Upper lobe of right lung (tissue), 1 donor: Measurements from ENCODE around the gene MAML1. TPM values are rescaled to one million over a fixed set of nuclear protein-coding genes. Genes with fewer than 3 reads are reported as not detected.

Source experiments
- ATAC-seq: fragments of 200-7000 bp; cut with Tn5 transposase; one replicate; pipeline ENCODE4 v1.9.1; 2020; ENCODE audit warnings: mild to moderate bottlenecking, moderate library complexity
- DNase-seq: peaks from one replicate; pipeline ENCODE4 v3.0.0-alpha.2; 2020
- H3K27ac ChIP-seq: fragments of 200-600 bp; one replicate; pipeline ENCODE4 v1.8.0; 2022
- H3K27me3 ChIP-seq: fragments of 200-600 bp; one replicate; pipeline ENCODE4 v1.8.0; 2022; ENCODE audit warnings: mild to moderate bottlenecking
- H3K36me3 ChIP-seq: fragments of 200-600 bp; one replicate; pipeline ENCODE4 v1.8.0; 2022
- H3K4me1 ChIP-seq: fragments of 200-600 bp; one replicate; pipeline ENCODE4 v1.8.0; 2022
- H3K4me3 ChIP-seq: fragments of 200-600 bp; one replicate; pipeline ENCODE4 v1.8.0; 2022; ENCODE audit warnings: mild to moderate bottlenecking
- H3K9me3 ChIP-seq: fragments of 200-600 bp; one replicate; pipeline ENCODE4 v1.8.0; 2022
- intact Hi-C: fragments of 100-400 bp; cut with DNase I; formaldehyde crosslinking; loops from one replicate; pipeline ENCODE4 v1.11.0; 2022
- total RNA-seq: library from RNA; stranded (reverse); fragmentation: NEBNext Ultra II Directional; extraction: Animal tissue kit (Norgen Biotek cat#: 25700); gene quantifications from one replicate; pipeline ENCODE4 v1.2.1, GENCODE V29; 2021
- TF ChIP-seq, protein P1 (sequence below): fragments of 200-600 bp; IDR thresholded peaks from one replicate; pipeline ENCODE4 v1.8.0; 2022; ENCODE audit warnings: antibody characterized with exemption
- donor health status: DM: no; HTN: yes; CAD: no; lungs with severe emphysema.

The MAML1 gene
- total RNA-seq, 1 donor from 2014 or later: 24.4 TPM

DNA sequence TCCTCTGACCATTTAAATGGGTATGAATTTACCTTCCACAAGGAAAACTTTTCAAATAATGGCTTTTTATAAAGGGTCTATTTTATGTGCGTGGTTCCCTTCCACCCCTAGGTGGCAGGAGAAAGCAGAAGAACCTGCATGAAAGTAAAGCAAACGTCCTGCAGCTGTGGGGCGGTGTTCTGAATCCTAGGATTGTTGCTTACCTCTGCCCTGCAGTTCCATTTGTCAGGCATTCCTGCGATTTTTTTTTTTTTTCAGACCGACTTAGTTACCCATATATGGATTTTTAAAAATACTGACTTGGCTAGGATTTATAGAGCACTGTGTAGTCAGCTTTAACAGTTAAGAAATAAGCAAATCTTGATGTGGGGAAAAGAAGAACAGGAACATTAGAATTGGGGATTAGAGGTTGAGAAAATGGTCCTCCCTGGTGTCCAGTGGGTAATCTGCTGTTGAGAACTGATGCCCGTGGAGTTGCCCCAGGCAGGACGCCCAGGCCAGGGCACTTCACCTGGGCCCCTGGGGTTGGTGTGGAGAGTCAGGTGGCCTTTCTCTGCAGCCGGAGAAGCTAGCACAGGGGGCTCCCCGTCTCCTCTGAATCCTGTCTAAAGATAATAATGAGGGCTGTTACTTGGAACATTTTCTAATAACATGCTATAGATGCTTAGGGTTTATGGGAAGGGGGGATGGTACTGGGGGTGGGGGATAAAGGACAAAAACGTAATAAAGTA lies 30.8 kb downstream of the MAML1 start:
- Histone ChIP-seq H3K27me3 (no peaks in the 10 kb centered on the region), H3K4me1 (peaks cover 69% of the 10 kb centered on the region), H3K9me3 (no peaks in the 10 kb centered on the region), H3K27ac (no peak overlapping the region), H3K4me3 (no peak overlapping the region), H3K36me3 (peaks cover 29% of the 10 kb centered on the region)
- intact Hi-C loops: loop anchor here (5.0 kb wide), 1 partner anchor 34 kb away; no protein-coding TSS in a partner anchor
- TF ChIP-seq, protein P1, sequence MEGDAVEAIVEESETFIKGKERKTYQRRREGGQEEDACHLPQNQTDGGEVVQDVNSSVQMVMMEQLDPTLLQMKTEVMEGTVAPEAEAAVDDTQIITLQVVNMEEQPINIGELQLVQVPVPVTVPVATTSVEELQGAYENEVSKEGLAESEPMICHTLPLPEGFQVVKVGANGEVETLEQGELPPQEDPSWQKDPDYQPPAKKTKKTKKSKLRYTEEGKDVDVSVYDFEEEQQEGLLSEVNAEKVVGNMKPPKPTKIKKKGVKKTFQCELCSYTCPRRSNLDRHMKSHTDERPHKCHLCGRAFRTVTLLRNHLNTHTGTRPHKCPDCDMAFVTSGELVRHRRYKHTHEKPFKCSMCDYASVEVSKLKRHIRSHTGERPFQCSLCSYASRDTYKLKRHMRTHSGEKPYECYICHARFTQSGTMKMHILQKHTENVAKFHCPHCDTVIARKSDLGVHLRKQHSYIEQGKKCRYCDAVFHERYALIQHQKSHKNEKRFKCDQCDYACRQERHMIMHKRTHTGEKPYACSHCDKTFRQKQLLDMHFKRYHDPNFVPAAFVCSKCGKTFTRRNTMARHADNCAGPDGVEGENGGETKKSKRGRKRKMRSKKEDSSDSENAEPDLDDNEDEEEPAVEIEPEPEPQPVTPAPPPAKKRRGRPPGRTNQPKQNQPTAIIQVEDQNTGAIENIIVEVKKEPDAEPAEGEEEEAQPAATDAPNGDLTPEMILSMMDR: peak; percentile 90
- DNase-seq: no peak
- peak; percentile 85 for ATAC-seq

GRCh38 chr5:179764056-179764455 lies 31.4 kb downstream of the MAML1 start:
- no peak for DNase-seq
- TF ChIP-seq, protein P1: no peak
- Histone ChIP-seq H3K36me3 (peaks cover 36% of the 10 kb centered on the region), H3K4me3 (no peak overlapping the region), H3K27ac (no peak overlapping the region), H3K27me3 (no peaks in the 10 kb centered on the region), H3K4me1 (peaks cover 62% of the 10 kb centered on the region), H3K9me3 (no peaks in the 10 kb centered on the region)
- ATAC-seq: no peak
- intact Hi-C loops: loop anchor here (5.0 kb wide), 1 partner anchor 33 kb away; no protein-coding TSS in a partner anchor

DNA sequence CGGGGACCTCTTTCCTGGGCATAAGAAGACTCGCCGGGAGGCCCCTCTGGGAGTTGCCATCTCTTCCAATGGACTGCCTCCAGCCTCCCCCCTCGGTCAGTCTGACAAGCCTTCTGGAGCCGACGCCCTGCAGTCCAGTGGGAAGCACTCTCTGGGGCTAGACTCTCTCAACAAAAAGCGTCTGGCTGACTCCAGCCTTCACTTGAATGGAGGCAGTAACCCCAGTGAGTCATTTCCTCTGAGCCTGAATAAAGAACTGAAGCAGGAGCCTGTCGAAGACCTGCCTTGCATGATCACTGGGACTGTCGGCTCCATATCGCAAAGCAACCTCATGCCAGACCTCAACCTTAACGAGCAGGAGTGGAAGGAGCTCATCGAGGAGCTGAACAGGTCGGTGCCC lies 32.8 kb downstream of the MAML1 start:
- no peak overlapping the region for H3K4me3 ChIP-seq
- H3K27me3 ChIP-seq: no peaks in the 10 kb centered on the region
- ATAC-seq: peak; percentile 45
- intact Hi-C loops: no loop called here
- H3K4me1 ChIP-seq: peaks cover 49% of the 10 kb centered on the region
- H3K27ac ChIP-seq: no peak overlapping the region
- TF ChIP-seq, protein P1: no peak
- DNase-seq: no peak
- H3K9me3 ChIP-seq: no peaks in the 10 kb centered on the region
- peaks cover 49% of the 10 kb centered on the region for H3K36me3 ChIP-seq

GRCh38 chr5:179766021-179766725 lies 33.6 kb downstream of the MAML1 start:
- intact Hi-C loops: no loop called here
- peaks cover 57% of the 10 kb centered on the region for H3K36me3 ChIP-seq
- ATAC-seq: no peak
- no peaks in the 10 kb centered on the region for H3K9me3 ChIP-seq
- DNase-seq: no peak
- H3K4me1 ChIP-seq: peaks cover 47% of the 10 kb centered on the region
- no peak overlapping the region for H3K4me3 ChIP-seq
- no peak overlapping the region for H3K27ac ChIP-seq
- no peaks in the 10 kb centered on the region for H3K27me3 ChIP-seq
- TF ChIP-seq, protein P1: no peak

DNA sequence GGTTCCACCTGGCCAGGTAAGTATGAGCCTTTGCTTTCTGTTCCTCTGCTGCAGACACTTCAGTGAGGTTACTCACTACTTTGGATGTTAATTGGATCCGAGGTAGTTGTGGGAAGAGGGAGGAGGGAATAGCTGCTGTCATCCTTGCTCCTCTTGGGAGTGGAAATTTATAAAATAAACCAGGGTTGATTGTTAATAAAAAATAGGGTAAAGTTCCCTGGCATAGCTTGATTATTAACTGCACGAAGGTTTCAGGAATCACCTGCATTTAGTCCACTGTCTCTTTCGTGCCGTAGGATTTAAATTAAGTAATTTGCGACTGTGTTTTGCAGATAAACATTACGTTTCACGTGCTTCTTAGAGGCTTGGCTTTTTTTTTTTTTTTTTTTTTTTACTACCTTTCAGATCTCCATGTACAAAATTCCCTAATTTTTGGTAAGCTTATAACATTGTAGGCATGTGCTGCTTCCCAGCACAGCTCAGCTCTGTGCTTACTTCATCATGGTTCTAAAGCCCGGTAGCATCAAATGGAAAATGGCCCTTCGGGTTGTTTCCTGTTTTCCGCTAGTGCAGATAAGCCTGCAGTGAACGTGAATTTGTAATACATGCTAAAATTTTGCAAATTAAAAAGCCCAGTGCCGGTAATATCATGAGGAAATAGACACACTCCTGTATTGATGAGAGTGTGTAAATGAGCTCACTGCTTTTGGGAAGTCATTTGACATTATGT lies 34.3 kb downstream of the MAML1 start:
- Histone ChIP-seq H3K9me3 (no peaks in the 10 kb centered on the region), H3K4me3 (no peak overlapping the region), H3K4me1 (peaks cover 40% of the 10 kb centered on the region), H3K27me3 (no peaks in the 10 kb centered on the region), H3K36me3 (peaks cover 64% of the 10 kb centered on the region), H3K27ac (no peak overlapping the region)
- DNase-seq: no peak
- TF ChIP-seq, protein P1: no peak
- no peak for ATAC-seq
- intact Hi-C loops: no loop called here
